HG02678 (cell line): ENCODE results near the gene TP53TG3C.
"Not testable (repeated sequence)": the region's sequence is repeated elsewhere in the genome, so short reads cannot be mapped to it uniquely, and the experiment has no call there.

Source experiments
- ATAC-seq: cut with Tn5 transposase; IDR thresholded peaks from one replicate; pipeline ENCODE4 v1.9.1; 2021; ENCODE audit warnings: mild to moderate bottlenecking, moderate library complexity; ENCODE audit not compliant: unreplicated experiment

Gene TP53TG3C

DNA sequence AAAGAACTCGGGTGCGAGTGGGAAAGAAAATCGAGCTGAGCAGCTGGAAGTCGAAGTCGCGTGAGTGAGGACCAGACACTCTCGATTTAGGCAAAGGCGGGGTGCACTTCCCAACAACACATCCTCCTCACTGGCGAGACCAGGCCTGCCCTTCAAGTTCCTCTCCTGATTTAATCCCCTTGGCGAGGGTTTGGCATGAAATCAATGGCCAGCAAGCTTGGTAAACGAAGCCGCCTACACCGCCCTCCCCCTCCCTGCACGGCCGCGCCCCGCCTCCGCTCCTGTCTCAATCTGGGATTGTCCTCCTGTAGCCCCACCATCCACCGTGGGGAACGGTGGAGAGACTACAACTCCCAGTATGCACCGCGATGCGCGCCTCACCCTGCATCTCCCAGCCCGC is at the start of gene TP53TG3C:
Gene TP53TG3C, plus strand, starts transcription at position 301 of the 400 bp plus-strand sequence. Its CDS starts 68 bp downstream, at position 369.
- ATAC-seq = not testable (repeated sequence)
